Mesenchymal stem cell (in vitro differentiated cells and primary cell): ENCODE measurements around the gene TBC1D14.

Experiments used
- DNase-seq: peaks from one replicate; pipeline ENCODE4 v3.0.0-alpha.2; 2013
- H2AFZ ChIP-seq: one replicate; pipeline ENCODE4 v1.6.1; 2013; ENCODE audit warnings: low read depth, mild to moderate bottlenecking, control low read depth, inconsistent platforms, low read length, moderate library complexity
- H2AK5ac ChIP-seq: 2 replicates; pipeline ENCODE4 v1.6.1; 2013; ENCODE audit warnings: low read length, moderate library complexity, mild to moderate bottlenecking, inconsistent platforms; ENCODE audit not compliant: severe bottlenecking
- H2BK120ac ChIP-seq: one replicate; pipeline ENCODE4 v1.6.1; 2013; ENCODE audit warnings: low read depth, mild to moderate bottlenecking, inconsistent platforms, low read length, moderate library complexity
- H2BK12ac ChIP-seq, 2 experiments: one replicate each; pipeline ENCODE4 v1.6.1; 2013; ENCODE audit warnings: inconsistent platforms in 2 of 2, low read length in 2 of 2, mild to moderate bottlenecking in 2 of 2, moderate library complexity in 2 of 2, control low read depth in 1 of 2
- H2BK15ac ChIP-seq: one replicate; pipeline ENCODE4 v1.6.1; 2013; ENCODE audit warnings: mild to moderate bottlenecking, low read depth, inconsistent platforms; ENCODE audit not compliant: poor library complexity, severe bottlenecking
- H2BK5ac ChIP-seq: 2 replicates; pipeline ENCODE4 v1.6.1; 2013; ENCODE audit warnings: low read depth, mild to moderate bottlenecking, low read length, control low read depth, inconsistent platforms; ENCODE audit not compliant: poor library complexity, severe bottlenecking
- H3K14ac ChIP-seq, 2 experiments: one replicate each; pipeline ENCODE4 v1.6.1; 2013; ENCODE audit warnings: inconsistent platforms in 2 of 2, low read length in 2 of 2, control low read depth in 1 of 2, mild to moderate bottlenecking in 1 of 2, moderate library complexity in 1 of 2
- H3K18ac ChIP-seq, 2 experiments: one replicate each; pipeline ENCODE4 v1.6.1; 2013; ENCODE audit warnings: inconsistent platforms in 2 of 2, low read length in 2 of 2, control low read depth in 1 of 2, low read depth in 1 of 2, mild to moderate bottlenecking in 1 of 2
- H3K23ac ChIP-seq, 2 experiments: one replicate each; pipeline ENCODE4 v1.6.1; 2013; ENCODE audit warnings: inconsistent platforms in 2 of 2, low read length in 2 of 2, mild to moderate bottlenecking in 2 of 2, moderate library complexity in 2 of 2, control low read depth in 1 of 2
- H3K27ac ChIP-seq: 2 replicates; pipeline ENCODE4 v1.5.1; 2013; ENCODE audit warnings: mild to moderate bottlenecking, moderate library complexity, low read length, control low read depth, inconsistent platforms; ENCODE audit not compliant: poor library complexity, severe bottlenecking
- H3K27me3 ChIP-seq, 2 experiments: 2 replicates each; pipeline versions ENCODE4 v1.6.1 to v1.7.0; 2013; ENCODE audit warnings: low read length in 2 of 2, mild to moderate bottlenecking in 2 of 2, moderate library complexity in 2 of 2, control low read depth in 1 of 2, inconsistent platforms in 1 of 2; ENCODE audit not compliant: control insufficient read depth in 1 of 2, insufficient read depth in 1 of 2
- H3K36me3 ChIP-seq, 2 experiments: 2 replicates each; pipeline versions ENCODE4 v1.6.1 to v1.7.0; 2013; ENCODE audit warnings: low read length in 2 of 2, control low read depth in 1 of 2, inconsistent platforms in 1 of 2, low read depth in 1 of 2, mild to moderate bottlenecking in 1 of 2; ENCODE audit not compliant: insufficient read depth in 2 of 2, control insufficient read depth in 1 of 2
- H3K4ac ChIP-seq, 2 experiments: one replicate each; pipeline ENCODE4 v1.6.1; 2013; ENCODE audit warnings: inconsistent platforms in 2 of 2, low read length in 2 of 2, mild to moderate bottlenecking in 2 of 2, moderate library complexity in 2 of 2, control low read depth in 1 of 2, low read depth in 1 of 2
- H3K4me1 ChIP-seq: 2 replicates; pipeline ENCODE4 v1.6.1; 2013; ENCODE audit warnings: low read depth, low read length, control low read depth; ENCODE audit not compliant: control insufficient read depth, insufficient read depth
- H3K4me2 ChIP-seq: 2 replicates; pipeline ENCODE4 v1.6.1; 2013; ENCODE audit warnings: low read length, mild to moderate bottlenecking, inconsistent platforms; ENCODE audit not compliant: poor library complexity, severe bottlenecking
- H3K4me3 ChIP-seq, 2 experiments: 2 replicates each; pipeline versions ENCODE4 v1.5.1 to v1.7.0; 2013; ENCODE audit warnings: low read length in 2 of 2, mild to moderate bottlenecking in 2 of 2, control low read depth in 1 of 2, low read depth in 1 of 2; ENCODE audit not compliant: insufficient read depth in 1 of 2
- H3K79me1 ChIP-seq: replicated peaks from 2 replicates; pipeline ENCODE4 v1.6.1; 2013; ENCODE audit warnings: mild to moderate bottlenecking, control low read depth, low read length, inconsistent platforms; ENCODE audit not compliant: poor library complexity, severe bottlenecking
- H3K9ac ChIP-seq: 2 replicates; pipeline ENCODE4 v1.7.0; 2013; ENCODE audit warnings: mild to moderate bottlenecking, low read length, moderate library complexity
- H3K9me3 ChIP-seq: 2 replicates; pipeline ENCODE4 v1.7.0; 2013; ENCODE audit warnings: mild to moderate bottlenecking, low read length; ENCODE audit not compliant: control insufficient read depth
- H4K8ac ChIP-seq: one replicate; pipeline ENCODE4 v1.6.1; 2013; ENCODE audit warnings: inconsistent platforms, mild to moderate bottlenecking, low read length, moderate library complexity
- H4K91ac ChIP-seq: one replicate; pipeline ENCODE4 v1.6.1; 2013; ENCODE audit warnings: mild to moderate bottlenecking, low read length, inconsistent platforms
- WGBS: methylation state at CpG from one replicate; pipeline ENCODE4 v1.1.7; 2013; ENCODE audit warnings: mixed read lengths; 5-methylcytosine and 5-hydroxymethylcytosine counted together

TBC1D14 gene

GRCh38 chr4:6881908-6882307, 27.7 kb upstream of the TBC1D14 start:
- Histone ChIP-seq H3K79me1 (peaks cover 23% of the 10 kb centered on the region), H2BK15ac (no peak overlapping the region), H2AK5ac (no peak overlapping the region), H3K4me3 (no peak overlapping the region), H3K9ac (no peak overlapping the region), H4K8ac (peak overlapping the region; percentile 5), H3K36me3 (peaks cover 42 to 71% of the 10 kb centered on the region in 2 experiments), H3K27me3 (no peaks in the 10 kb centered on the region), H3K4me2 (no peak overlapping the region), H3K14ac (no peak overlapping the region), H3K18ac (no peak overlapping the region), H4K91ac (no peak overlapping the region), H2AFZ (no peak overlapping the region), H3K4me1 (peaks cover 22% of the 10 kb centered on the region), H3K4ac (no peak overlapping the region), H3K9me3 (no peaks in the 10 kb centered on the region), H3K27ac (no peak overlapping the region), H3K23ac (no peak overlapping the region), H2BK120ac (no peak overlapping the region), H2BK12ac (no peak overlapping the region), H2BK5ac (no peak overlapping the region)
- DNase-seq = no peak
- 95% methylated on average over 16 of the region's 16 CpGs for WGBS

- H3K4me3 ChIP-seq = no peak overlapping the region
- no peak overlapping the region for H3K27ac ChIP-seq
- H4K8ac ChIP-seq = no peak overlapping the region
- peak overlapping the region; percentile 52 for H2BK15ac ChIP-seq
- no peak overlapping the region for H3K9ac ChIP-seq
- no peak overlapping the region for H2BK120ac ChIP-seq
- no peak overlapping the region for H3K4me2 ChIP-seq
- H2AK5ac ChIP-seq = no peak overlapping the region
- DNase-seq = peak; percentile 52
- H4K91ac ChIP-seq = no peak overlapping the region
- H3K14ac ChIP-seq = no peak overlapping the region
- 82% methylated on average over 3 of the region's 3 CpGs for WGBS
- H2AFZ ChIP-seq = no peak overlapping the region
- H3K9me3 ChIP-seq = no peaks in the 10 kb centered on the region
- no peaks in the 10 kb centered on the region for H3K27me3 ChIP-seq
- no peak overlapping the region for H2BK5ac ChIP-seq
- peak overlapping the region in 1 of 2 experiments; percentile 51 for H2BK12ac ChIP-seq
- H3K23ac ChIP-seq = no peak overlapping the region
- peaks cover 16% of the 10 kb centered on the region for H3K79me1 ChIP-seq
- H3K4me1 ChIP-seq = peaks cover 30% of the 10 kb centered on the region
- H3K4ac ChIP-seq = peak overlapping the region in 1 of 2 experiments; percentile 5
- H3K36me3 ChIP-seq = peaks cover 39 to 47% of the 10 kb centered on the region in 2 experiments
- peak overlapping the region in 1 of 2 experiments; percentile 28 for H3K18ac ChIP-seq
Observed at GRCh38 chr4:6884341-6884870, 25.2 kb upstream of the TBC1D14 start.

- Histone ChIP-seq H2BK120ac (peak overlapping the region; percentile 37), H2BK12ac (peak overlapping the region; percentile 45 to 89), H3K9ac (peak overlapping the region; percentile 84), H2AFZ (no peak overlapping the region), H3K14ac (no peak overlapping the region), H3K9me3 (no peaks in the 10 kb centered on the region), H3K4me2 (peak overlapping the region; percentile 1), H3K18ac (peak overlapping the region; percentile 75 to 79), H4K91ac (peak overlapping the region; percentile 88), H3K79me1 (peaks cover 15% of the 10 kb centered on the region), H3K27me3 (no peaks in the 10 kb centered on the region), H3K23ac (no peak overlapping the region), H3K4ac (peak overlapping the region; percentile 12 to 68), H2BK5ac (no peak overlapping the region), H3K36me3 (peaks cover 34 to 35% of the 10 kb centered on the region in 2 experiments), H2BK15ac (peak overlapping the region; percentile 12), H3K27ac (peak overlapping the region; percentile 33), H3K4me1 (peaks cover 30% of the 10 kb centered on the region), H3K4me3 (peak overlapping the region in 1 of 2 experiments; percentile 40), H2AK5ac (no peak overlapping the region), H4K8ac (peak overlapping the region; percentile 3)
- 43% methylated on average over 15 of the region's 15 CpGs for WGBS
- peak; percentile 85 for DNase-seq
Observed at GRCh38 chr4:6885953-6886557, 23.6 kb upstream of the TBC1D14 start.

GRCh38 chr4:6886886-6887285, 22.7 kb upstream of the TBC1D14 start:
- H3K4me2 ChIP-seq = no peak overlapping the region

More at GRCh38 chr4:6886886-6887285, 22.7 kb upstream of the TBC1D14 start:
- no peaks in the 10 kb centered on the region for H3K27me3 ChIP-seq
- no peak overlapping the region for H2BK15ac ChIP-seq
- H3K14ac ChIP-seq = peak overlapping the region in 1 of 2 experiments; percentile 46
- H3K4me1 ChIP-seq = peaks cover 30% of the 10 kb centered on the region
- H3K4ac ChIP-seq = peak overlapping the region in 1 of 2 experiments; percentile 91
- H3K9me3 ChIP-seq = no peaks in the 10 kb centered on the region
- no peak overlapping the region for H4K8ac ChIP-seq
- H3K9ac ChIP-seq = peak overlapping the region; percentile 84
- DNase-seq = no peak
- H2BK5ac ChIP-seq = no peak overlapping the region
- H2AFZ ChIP-seq = no peak overlapping the region
- H3K36me3 ChIP-seq = peaks cover 25 to 28% of the 10 kb centered on the region in 2 experiments
- H3K18ac ChIP-seq = peak overlapping the region; percentile 48 to 86
- no peak overlapping the region for H3K27ac ChIP-seq
- 88% methylated on average over 8 of the region's 10 CpGs for WGBS
- peak overlapping the region; percentile 45 to 89 for H2BK12ac ChIP-seq
- H3K4me3 ChIP-seq = no peak overlapping the region
- no peak overlapping the region for H3K23ac ChIP-seq
- peaks cover 11% of the 10 kb centered on the region for H3K79me1 ChIP-seq
- no peak overlapping the region for H4K91ac ChIP-seq
- H2BK120ac ChIP-seq = no peak overlapping the region
- H2AK5ac ChIP-seq = no peak overlapping the region
